HPDE6-E6E7 (cell line): ENCODE measurements around the gene ARSG.
"Not testable (repeated sequence)": the region's sequence is repeated elsewhere in the genome, so short reads cannot be mapped to it uniquely, and the experiment has no call there.

Source experiments
- DNase-seq: peaks from one replicate; pipeline ENCODE4 v3.0.0; 2011; ENCODE audit warnings: missing footprints; ENCODE audit errors: extremely low spot score

The ARSG gene

GRCh38 chr17:68305142-68305541 is 13.8 kb downstream of the ARSG start:
- no peak for DNase-seq

- DNase-seq = no peak
These were observed 15.5 kb downstream of the ARSG start for GRCh38 chr17:68306819-68307218.

- no peak for DNase-seq
These were observed 16.1 kb downstream of the ARSG start for GRCh38 chr17:68307443-68307842.

- not testable (repeated sequence) for DNase-seq
These were observed 17.2 kb downstream of the ARSG start for GRCh38 chr17:68308486-68308885.

GRCh38 chr17:68309066-68309670 is 17.9 kb downstream of the ARSG start:
- not testable (repeated sequence) for DNase-seq

GRCh38 chr17:68310152-68310551 is 18.9 kb downstream of the ARSG start:
- DNase-seq = no peak

- no peak for DNase-seq
These were observed 23.7 kb downstream of the ARSG start for GRCh38 chr17:68314916-68315535.

- DNase-seq = no peak
These were observed 24.6 kb downstream of the ARSG start for GRCh38 chr17:68315930-68316329.

GRCh38 chr17:68317458-68317857 is 26.2 kb downstream of the ARSG start:
- DNase-seq = no peak

- peak; percentile 46 for DNase-seq
These were observed 27.1 kb downstream of the ARSG start for GRCh38 chr17:68318103-68318991.

- DNase-seq = no peak
These were observed 28.3 kb downstream of the ARSG start for GRCh38 chr17:68319410-68320162.

- no peak for DNase-seq
These were observed 29.1 kb downstream of the ARSG start for GRCh38 chr17:68320311-68320865.

- DNase-seq = no peak
These were observed 29.8 kb downstream of the ARSG start for GRCh38 chr17:68320943-68321555.

GRCh38 chr17:68321556-68321954 is 30.3 kb downstream of the ARSG start:
- no peak for DNase-seq

- no peak for DNase-seq
These were observed 31.3 kb downstream of the ARSG start for GRCh38 chr17:68322630-68323029.

GRCh38 chr17:68324114-68324513 is 32.8 kb downstream of the ARSG start:
- DNase-seq = no peak

GRCh38 chr17:68324654-68325336 is 33.5 kb downstream of the ARSG start:
- no peak for DNase-seq

- no peak for DNase-seq
These were observed 34.7 kb downstream of the ARSG start for GRCh38 chr17:68325961-68326360.

GRCh38 chr17:68326681-68327080 is 35.4 kb downstream of the ARSG start:
- no peak for DNase-seq

- DNase-seq = no peak
These were observed 36.7 kb downstream of the ARSG start for GRCh38 chr17:68327823-68328557.
